ENCODE results near the gene MOB1A. TPM values are rescaled to one million over a fixed set of nuclear protein-coding genes. Genes with fewer than 3 reads are reported as not detected.
A peak's percentile ranks its signal among the peaks of the same experiment; 100 is the strongest.

MOB1A gene
- total and polyA plus RNA-seq, 10 of the 15 experiments (the other 5 are each of a cell fraction or from before 2014, with no cell fraction given), result 41.2 to 232 (median 172) TPM

GRCh38 chr2:74178211-74179062 is at the start of gene MOB1A (continued):
- TF ChIP-seq, protein P1, sequence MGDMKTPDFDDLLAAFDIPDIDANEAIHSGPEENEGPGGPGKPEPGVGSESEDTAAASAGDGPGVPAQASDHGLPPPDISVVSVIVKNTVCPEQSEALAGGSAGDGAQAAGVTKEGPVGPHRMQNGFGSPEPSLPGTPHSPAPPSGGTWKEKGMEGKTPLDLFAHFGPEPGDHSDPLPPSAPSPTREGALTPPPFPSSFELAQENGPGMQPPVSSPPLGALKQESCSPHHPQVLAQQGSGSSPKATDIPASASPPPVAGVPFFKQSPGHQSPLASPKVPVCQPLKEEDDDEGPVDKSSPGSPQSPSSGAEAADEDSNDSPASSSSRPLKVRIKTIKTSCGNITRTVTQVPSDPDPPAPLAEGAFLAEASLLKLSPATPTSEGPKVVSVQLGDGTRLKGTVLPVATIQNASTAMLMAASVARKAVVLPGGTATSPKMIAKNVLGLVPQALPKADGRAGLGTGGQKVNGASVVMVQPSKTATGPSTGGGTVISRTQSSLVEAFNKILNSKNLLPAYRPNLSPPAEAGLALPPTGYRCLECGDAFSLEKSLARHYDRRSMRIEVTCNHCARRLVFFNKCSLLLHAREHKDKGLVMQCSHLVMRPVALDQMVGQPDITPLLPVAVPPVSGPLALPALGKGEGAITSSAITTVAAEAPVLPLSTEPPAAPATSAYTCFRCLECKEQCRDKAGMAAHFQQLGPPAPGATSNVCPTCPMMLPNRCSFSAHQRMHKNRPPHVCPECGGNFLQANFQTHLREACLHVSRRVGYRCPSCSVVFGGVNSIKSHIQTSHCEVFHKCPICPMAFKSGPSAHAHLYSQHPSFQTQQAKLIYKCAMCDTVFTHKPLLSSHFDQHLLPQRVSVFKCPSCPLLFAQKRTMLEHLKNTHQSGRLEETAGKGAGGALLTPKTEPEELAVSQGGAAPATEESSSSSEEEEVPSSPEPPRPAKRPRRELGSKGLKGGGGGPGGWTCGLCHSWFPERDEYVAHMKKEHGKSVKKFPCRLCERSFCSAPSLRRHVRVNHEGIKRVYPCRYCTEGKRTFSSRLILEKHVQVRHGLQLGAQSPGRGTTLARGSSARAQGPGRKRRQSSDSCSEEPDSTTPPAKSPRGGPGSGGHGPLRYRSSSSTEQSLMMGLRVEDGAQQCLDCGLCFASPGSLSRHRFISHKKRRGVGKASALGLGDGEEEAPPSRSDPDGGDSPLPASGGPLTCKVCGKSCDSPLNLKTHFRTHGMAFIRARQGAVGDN (IDR thresholded peaks at IDR 0.05), result no peak; the same call in 1 of the 2 replicates
- TF ChIP-seq IRF4 (IDR thresholded peaks at IDR 0.05; ENCODE audit: low read depth, low read length) (0 out of 2 replicates have a peak, but pooled peaks have one; percentile 21), NFIC (IDR thresholded peaks at IDR 0.05; ENCODE audit: low read depth, low read length) (no peak), MTA2 (IDR thresholded peaks at IDR 0.05; ENCODE audit: low read depth) (0 out of 2 replicates have a peak, but pooled peaks have one; percentile 19), HDAC2 (IDR thresholded peaks at IDR 0.05) (no peak), RAD21 (IDR thresholded peaks at IDR 0.05; ENCODE audit: insufficient read depth, low read depth, low read length) (no peak), TCF3 (IDR thresholded peaks at IDR 0.05; ENCODE audit: borderline replicate concordance, insufficient read depth, low read depth, low read length) (peak; percentile 33; the same call in 1 of the 2 replicates), BHLHE40 (IDR thresholded peaks at IDR 0.05; ENCODE audit: borderline replicate concordance in 1 of 2, low read depth in 2 of 2, low read length in 1 of 2) (peak; percentile 25 to 52; a peak in 2 of 4 replicates), ZNF592 (IDR thresholded peaks at IDR 0.05) (no peak), PRDM15 (CRISPR knock-in tag; IDR thresholded peaks at IDR 0.05) (0 out of 2 replicates have a peak, but pooled peaks have one; percentile 44), IKZF1 (conservative IDR thresholded peaks at IDR 0.05) (peak; percentile 80)
- TF ChIP-seq, protein P2, sequence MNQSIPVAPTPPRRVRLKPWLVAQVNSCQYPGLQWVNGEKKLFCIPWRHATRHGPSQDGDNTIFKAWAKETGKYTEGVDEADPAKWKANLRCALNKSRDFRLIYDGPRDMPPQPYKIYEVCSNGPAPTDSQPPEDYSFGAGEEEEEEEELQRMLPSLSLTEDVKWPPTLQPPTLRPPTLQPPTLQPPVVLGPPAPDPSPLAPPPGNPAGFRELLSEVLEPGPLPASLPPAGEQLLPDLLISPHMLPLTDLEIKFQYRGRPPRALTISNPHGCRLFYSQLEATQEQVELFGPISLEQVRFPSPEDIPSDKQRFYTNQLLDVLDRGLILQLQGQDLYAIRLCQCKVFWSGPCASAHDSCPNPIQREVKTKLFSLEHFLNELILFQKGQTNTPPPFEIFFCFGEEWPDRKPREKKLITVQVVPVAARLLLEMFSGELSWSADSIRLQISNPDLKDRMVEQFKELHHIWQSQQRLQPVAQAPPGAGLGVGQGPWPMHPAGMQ (IDR thresholded peaks at IDR 0.05; ENCODE audit: borderline replicate concordance), result peak; percentile 62; the same call in 1 of the 2 replicates

Measured in GM12878 (cell line).